GDM1 (cell line): ENCODE data around the gene TMEM62.
"Not testable (repeated sequence)": the region's sequence is repeated elsewhere in the genome, so short reads cannot be mapped to it uniquely, and the experiment has no call there.

Experiments used
- DNase-seq: peaks from one replicate; lab custom pipeline; 2025; lab: John Stamatoyannopoulos, UW

The TMEM62 gene

GRCh38 chr15:43209059-43209824 lies 75.9 kb downstream of the TMEM62 start:
- no peak for DNase-seq

GRCh38 chr15:43210172-43210745 lies 76.9 kb downstream of the TMEM62 start:
- no peak for DNase-seq

- no peak for DNase-seq
These were observed 77.4 kb downstream of the TMEM62 start for GRCh38 chr15:43210807-43211206.

GRCh38 chr15:43211224-43211735 lies 77.9 kb downstream of the TMEM62 start:
- no peak for DNase-seq

- no peak for DNase-seq
These were observed 78.9 kb downstream of the TMEM62 start for GRCh38 chr15:43212299-43212698.

GRCh38 chr15:43212951-43213350 lies 79.6 kb downstream of the TMEM62 start:
- DNase-seq, result no peak

- no peak for DNase-seq
These were observed 80.1 kb downstream of the TMEM62 start for GRCh38 chr15:43213466-43213865.

- no peak for DNase-seq
These were observed 80.8 kb downstream of the TMEM62 start for GRCh38 chr15:43214169-43214568.

GRCh38 chr15:43214592-43215295 lies 81.4 kb downstream of the TMEM62 start:
- no peak for DNase-seq

- DNase-seq, result no peak
These were observed 82.6 kb downstream of the TMEM62 start for GRCh38 chr15:43215961-43216360.

- DNase-seq, result no peak
These were observed 85.7 kb downstream of the TMEM62 start for GRCh38 chr15:43218908-43219706.

- no peak for DNase-seq
These were observed 86.8 kb downstream of the TMEM62 start for GRCh38 chr15:43219929-43220928.

- no peak for DNase-seq
These were observed 87.6 kb downstream of the TMEM62 start, which contains the start of gene EPB42 for GRCh38 chr15:43220991-43221403. EPB42 (minus strand) TSS chr15:43221018; CDS start chr15:43220825, 193 bp downstream.

GRCh38 chr15:43221422-43221821 lies 88.0 kb downstream of the TMEM62 start:
- no peak for DNase-seq

GRCh38 chr15:43225201-43225949 lies 92.0 kb downstream of the TMEM62 start:
- peak; percentile 72 for DNase-seq

GRCh38 chr15:43225950-43226255 lies 92.5 kb downstream of the TMEM62 start:
- not testable (repeated sequence) for DNase-seq

GRCh38 chr15:43226436-43227305 lies 93.3 kb downstream of the TMEM62 start:
- no peak for DNase-seq

- DNase-seq, result no peak
These were observed 96.6 kb downstream of the TMEM62 start for GRCh38 chr15:43229977-43230376.

- DNase-seq, result peak; percentile 32
These were observed 97.3 kb downstream of the TMEM62 start for GRCh38 chr15:43230640-43231115.
